ENCODE measurements around the gene SHBG. TPM values are rescaled to one million over a fixed set of nuclear protein-coding genes. Genes with fewer than 3 reads are reported as not detected.

Gene SHBG
- total RNA-seq, 2 experiments from 2014 or later: not detected

DNA sequence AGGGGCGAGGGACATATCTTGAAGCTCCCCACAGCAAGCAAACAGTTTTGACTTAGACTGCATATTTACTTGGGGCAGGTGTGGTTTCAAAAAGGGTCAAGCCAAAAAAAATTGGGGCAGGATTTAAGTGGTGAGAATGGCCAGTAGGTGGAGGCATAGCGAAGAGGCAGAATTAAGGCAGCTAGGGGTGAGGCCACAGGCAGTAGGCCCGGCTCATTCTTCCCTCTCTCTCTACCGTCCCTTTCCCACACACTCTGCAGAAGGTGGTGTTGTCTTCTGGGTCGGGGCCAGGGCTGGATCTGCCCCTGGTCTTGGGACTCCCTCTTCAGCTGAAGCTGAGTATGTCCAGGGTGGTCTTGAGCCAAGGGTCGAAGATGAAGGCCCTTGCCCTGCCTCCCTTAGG, 2.6 kb downstream of the SHBG start:
- intact Hi-C loops (cut with DNase I, micrococcal nuclease): loop anchor here (2.0 to 5.0 kb wide), 2 partner anchors 54 to 55 kb away; partner anchors contain the start of genes TP53 (in 2 of the 2) and WRAP53 (in 1 of the 2)
- ChIA-PET POLR2A (interaction anchor here (0.6 to 2.0 kb wide), 3 partner anchors 17 to 556 kb away, joined by 3 to 19 read pairs (median 5); partner anchors contain the start of genes FXR2, TP53 and WRAP53), CTCF (interaction anchor here (0.7 to 2.4 kb wide), 6 partner anchors 15 to 58 kb away, joined by 3 to 24 read pairs (median 4); partner anchors contain the start of genes ATP1B2, FXR2, TP53 and WRAP53)
- no peak overlapping the region for H3K27ac Mint-ChIP-seq
- Histone ChIP-seq H3K27me3 (ENCODE audit: control insufficient read depth in 1 of 2, insufficient read depth in 2 of 2, low read length in 2 of 2) (no peaks in the 10 kb centered on the region), H3K4me1 (ENCODE audit: insufficient read depth, low read length) (peaks cover 9% of the 10 kb centered on the region), H3K27ac (ENCODE audit: low read depth in 1 of 2, low read length in 2 of 2) (no peak overlapping the region), H3K9me3 (ENCODE audit: control insufficient read depth in 1 of 2, insufficient read depth in 1 of 2, low read length in 2 of 2) (no peaks in the 10 kb centered on the region), H3K36me3 (ENCODE audit: insufficient read depth, low read length) (no peaks in the 10 kb centered on the region), H3K4me3 (ENCODE audit: low read length) (no peak overlapping the region)
- peak overlapping the region; percentile 70 for H3K4me3 Mint-ChIP-seq
- H3K4me1 Mint-ChIP-seq (ENCODE audit: low read depth): peaks cover 6% of the 10 kb centered on the region
- H3K9me3 Mint-ChIP-seq: no peaks in the 10 kb centered on the region
- DNase-seq (peak in 5 of 14 experiments; percentile 8 to 69 (median 42)), ATAC-seq (ENCODE audit: poor library complexity) (no peak)
- H3K27me3 Mint-ChIP-seq: no peaks in the 10 kb centered on the region
- TF ChIP-seq, protein P1, sequence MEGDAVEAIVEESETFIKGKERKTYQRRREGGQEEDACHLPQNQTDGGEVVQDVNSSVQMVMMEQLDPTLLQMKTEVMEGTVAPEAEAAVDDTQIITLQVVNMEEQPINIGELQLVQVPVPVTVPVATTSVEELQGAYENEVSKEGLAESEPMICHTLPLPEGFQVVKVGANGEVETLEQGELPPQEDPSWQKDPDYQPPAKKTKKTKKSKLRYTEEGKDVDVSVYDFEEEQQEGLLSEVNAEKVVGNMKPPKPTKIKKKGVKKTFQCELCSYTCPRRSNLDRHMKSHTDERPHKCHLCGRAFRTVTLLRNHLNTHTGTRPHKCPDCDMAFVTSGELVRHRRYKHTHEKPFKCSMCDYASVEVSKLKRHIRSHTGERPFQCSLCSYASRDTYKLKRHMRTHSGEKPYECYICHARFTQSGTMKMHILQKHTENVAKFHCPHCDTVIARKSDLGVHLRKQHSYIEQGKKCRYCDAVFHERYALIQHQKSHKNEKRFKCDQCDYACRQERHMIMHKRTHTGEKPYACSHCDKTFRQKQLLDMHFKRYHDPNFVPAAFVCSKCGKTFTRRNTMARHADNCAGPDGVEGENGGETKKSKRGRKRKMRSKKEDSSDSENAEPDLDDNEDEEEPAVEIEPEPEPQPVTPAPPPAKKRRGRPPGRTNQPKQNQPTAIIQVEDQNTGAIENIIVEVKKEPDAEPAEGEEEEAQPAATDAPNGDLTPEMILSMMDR (IDR thresholded peaks at IDR 0.05): no peak
- H3K36me3 Mint-ChIP-seq (ENCODE audit: low read depth): peaks cover 4% of the 10 kb centered on the region

- Mint-ChIP-seq H3K36me3 (ENCODE audit: low read depth) (no peaks in the 10 kb centered on the region), H3K27ac (no peak overlapping the region), H3K4me3 (no peak overlapping the region), H3K9me3 (no peaks in the 10 kb centered on the region), H3K4me1 (ENCODE audit: low read depth) (no peaks in the 10 kb centered on the region), H3K27me3 (no peaks in the 10 kb centered on the region)
- TF ChIP-seq, protein P1 (IDR thresholded peaks at IDR 0.05): no peak
- H3K9me3 ChIP-seq (ENCODE audit: control insufficient read depth in 1 of 2, insufficient read depth in 1 of 2, low read length in 2 of 2): no peaks in the 10 kb centered on the region
- POLR2A ChIA-PET: interaction anchor here (1.3 to 2.0 kb wide), 2 partner anchors 18 to 54 kb away, joined by 5 to 19 read pairs; partner anchors contain the start of genes FXR2, TP53 and WRAP53
- no peak overlapping the region for H3K27ac ChIP-seq (ENCODE audit: low read depth in 1 of 2, low read length in 2 of 2)
- no peaks in the 10 kb centered on the region for H3K36me3 ChIP-seq (ENCODE audit: insufficient read depth, low read length)
- DNase-seq: no peak
- intact Hi-C loops (cut with DNase I, micrococcal nuclease): loop anchor here (2.0 to 5.0 kb wide), 2 partner anchors 54 kb away; partner anchors contain the start of genes TP53 (in 2 of the 2) and WRAP53 (in 1 of the 2)
- CTCF ChIA-PET: interaction anchor here (0.8 to 2.4 kb wide), 5 partner anchors 15 to 57 kb away, joined by 3 to 24 read pairs (median 5); partner anchors contain the start of genes ATP1B2, FXR2, TP53 and WRAP53
- peaks cover 4% of the 10 kb centered on the region for H3K4me1 ChIP-seq (ENCODE audit: insufficient read depth, low read length)
- H3K27me3 ChIP-seq (ENCODE audit: control insufficient read depth in 1 of 2, insufficient read depth in 2 of 2, low read length in 2 of 2): no peaks in the 10 kb centered on the region
- ATAC-seq (ENCODE audit: poor library complexity): no peak
- no peak overlapping the region for H3K4me3 ChIP-seq (ENCODE audit: low read length)
Measured at GRCh38 chr17:7633093-7633492, 3.2 kb downstream of the SHBG start.

DNA sequence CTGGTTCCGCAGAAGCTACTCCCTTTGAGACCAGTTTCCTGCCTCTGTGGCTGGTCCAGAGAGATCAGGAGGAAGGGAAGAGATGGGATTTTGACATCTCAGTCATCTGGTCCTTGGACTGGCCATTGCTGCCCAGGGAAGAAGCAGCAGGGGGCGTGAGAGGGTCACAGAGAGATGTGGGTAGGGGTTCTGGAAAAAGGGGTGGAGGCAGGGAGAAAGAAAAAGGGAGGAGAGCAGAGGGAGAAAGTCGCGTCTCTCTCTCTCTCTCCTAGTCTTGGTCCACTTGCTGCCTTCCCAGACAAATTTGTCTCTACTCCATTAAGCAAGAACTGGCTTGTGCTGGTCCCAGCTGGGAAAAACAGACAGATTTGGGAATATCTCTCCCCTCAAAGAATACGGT, 4.4 kb downstream of the SHBG start:
- Mint-ChIP-seq H3K9me3 (no peaks in the 10 kb centered on the region), H3K27ac (no peak overlapping the region), H3K4me3 (no peak overlapping the region), H3K36me3 (ENCODE audit: low read depth) (no peaks in the 10 kb centered on the region), H3K27me3 (no peaks in the 10 kb centered on the region), H3K4me1 (ENCODE audit: low read depth) (no peaks in the 10 kb centered on the region)
- H3K27ac ChIP-seq (ENCODE audit: low read depth in 1 of 2, low read length in 2 of 2): no peak overlapping the region
- intact Hi-C loops (cut with DNase I, micrococcal nuclease): loop anchor here in 1 of 2 experiments (5.0 kb wide), 1 partner anchor 53 kb away; the partner anchor contains the start of genes TP53 and WRAP53
- H3K36me3 ChIP-seq (ENCODE audit: insufficient read depth, low read length): no peaks in the 10 kb centered on the region
- ATAC-seq (ENCODE audit: poor library complexity) (no peak), DNase-seq (no peak)
- no peaks in the 10 kb centered on the region for H3K4me1 ChIP-seq (ENCODE audit: insufficient read depth, low read length)
- H3K27me3 ChIP-seq (ENCODE audit: control insufficient read depth in 1 of 2, insufficient read depth in 2 of 2, low read length in 2 of 2): no peaks in the 10 kb centered on the region
- TF ChIP-seq, protein P1 (IDR thresholded peaks at IDR 0.05): no peak
- ChIA-PET POLR2A (interaction anchor here (1.9 kb wide), 1 partner anchor 53 kb away, joined by 5 read pairs; the partner anchor contains the start of gene TP53), CTCF (interaction anchor here (1.3 kb wide), 1 partner anchor 54 kb away, joined by 4 read pairs; the partner anchor contains the start of gene WRAP53)
- no peaks in the 10 kb centered on the region for H3K9me3 ChIP-seq (ENCODE audit: control insufficient read depth in 1 of 2, insufficient read depth in 1 of 2, low read length in 2 of 2)
- no peak overlapping the region for H3K4me3 ChIP-seq (ENCODE audit: low read length)
